WTC11 (cell line): ENCODE data around the gene MARK3. TPM values are rescaled to one million over a fixed set of nuclear protein-coding genes. Genes with fewer than 3 reads are reported as not detected.
A peak's percentile ranks its signal among the peaks of the same experiment; 100 is the strongest.

Source experiments
- ATF3 ChIP-seq: sonication (generic); formaldehyde crosslinking; conservative IDR thresholded peaks from 2 replicates; pipeline ENCODE4 v1.8.1; 2022; ENCODE audit warnings: mild to moderate bottlenecking, missing genetic modification reagents
- CREB1 ChIP-seq: sonication (generic); formaldehyde crosslinking; IDR thresholded peaks from 2 replicates; pipeline ENCODE4 v1.8.0; 2023; ENCODE audit warnings: mild to moderate bottlenecking, missing genetic modification reagents
- CREM ChIP-seq: sonication (generic); formaldehyde crosslinking; IDR thresholded peaks from 2 replicates; pipeline ENCODE4 v1.8.1; 2022; ENCODE audit warnings: mild to moderate bottlenecking, missing genetic modification reagents, moderate library complexity
- CTCF ChIP-seq: fragments of 200-600 bp; IDR thresholded peaks from 2 replicates; pipeline ENCODE4 v1.8.0; 2022; ENCODE audit warnings: antibody characterized with exemption
- E2F4 ChIP-seq: sonication (generic); formaldehyde crosslinking; IDR thresholded peaks from 2 replicates; pipeline ENCODE4 v1.8.1; 2022; ENCODE audit warnings: low read depth, mild to moderate bottlenecking, moderate library complexity, missing genetic modification reagents, borderline replicate concordance
- EMX1 ChIP-seq: fragments of 250-450 bp; sonication (Bioruptor Pico); IDR thresholded peaks from 2 replicates; pipeline ENCODE4 v1.8.0; 2021; ENCODE audit warnings: mild to moderate bottlenecking
- ETV6 ChIP-seq: sonication (generic); formaldehyde crosslinking; IDR thresholded peaks from 2 replicates; pipeline ENCODE4 v1.8.1; 2022; ENCODE audit warnings: mild to moderate bottlenecking, missing genetic modification reagents
- FOXJ3 ChIP-seq: sonication (generic); formaldehyde crosslinking; IDR thresholded peaks from 2 replicates; pipeline ENCODE4 v1.9.0; 2021; ENCODE audit warnings: missing genetic modification reagents, mild to moderate bottlenecking, borderline replicate concordance
- FOXP1 ChIP-seq: sonication (generic); formaldehyde crosslinking; IDR thresholded peaks from 2 replicates; pipeline ENCODE4 v1.8.0; 2022; ENCODE audit warnings: missing genetic modification reagents, mild to moderate bottlenecking, moderate library complexity, borderline replicate concordance
- FOXP4 ChIP-seq: sonication (generic); formaldehyde crosslinking; IDR thresholded peaks from 2 replicates; pipeline ENCODE4 v1.8.0; 2022; ENCODE audit warnings: mild to moderate bottlenecking, missing genetic modification reagents
- HMGA2 ChIP-seq: fragments of 250-450 bp; sonication (Bioruptor Pico); IDR thresholded peaks from 2 replicates; pipeline ENCODE4 v1.4.0; 2021; ENCODE audit warnings: mild to moderate bottlenecking, moderate library complexity
- HMGXB4 ChIP-seq: sonication (generic); formaldehyde crosslinking; IDR thresholded peaks from 2 replicates; pipeline ENCODE4 v1.8.1; 2023; ENCODE audit warnings: mild to moderate bottlenecking, moderate library complexity, missing genetic modification reagents
- JUN ChIP-seq: sonication (generic); formaldehyde crosslinking; IDR thresholded peaks from 2 replicates; pipeline ENCODE4 v1.8.0; 2023; ENCODE audit warnings: mild to moderate bottlenecking, missing genetic modification reagents
- MAX ChIP-seq: sonication (generic); formaldehyde crosslinking; IDR thresholded peaks from 2 replicates; pipeline ENCODE4 v1.8.0; 2022; ENCODE audit warnings: mild to moderate bottlenecking, missing genetic modification reagents
- MYBL2 ChIP-seq: sonication (generic); formaldehyde crosslinking; IDR thresholded peaks from 2 replicates; pipeline ENCODE4 v1.8.1; 2023; ENCODE audit warnings: mild to moderate bottlenecking, moderate library complexity, missing genetic modification reagents
- NFE2L1 ChIP-seq: sonication (generic); formaldehyde crosslinking; IDR thresholded peaks from 2 replicates; pipeline ENCODE4 v1.8.1; 2023; ENCODE audit warnings: missing genetic modification reagents
- PRDM15 ChIP-seq: sonication (generic); formaldehyde crosslinking; IDR thresholded peaks from 2 replicates; pipeline ENCODE4 v1.8.0; 2022; ENCODE audit warnings: missing genetic modification reagents
- ZBTB21 ChIP-seq: sonication (generic); formaldehyde crosslinking; IDR thresholded peaks from 2 replicates; pipeline ENCODE4 v1.8.1; 2023; ENCODE audit warnings: mild to moderate bottlenecking, missing genetic modification reagents, borderline replicate concordance
- ZNF121 ChIP-seq: sonication (generic); formaldehyde crosslinking; IDR thresholded peaks from 2 replicates; pipeline ENCODE4 v1.8.0; 2023; ENCODE audit warnings: missing genetic modification reagents
- ZNF317 ChIP-seq: sonication (generic); formaldehyde crosslinking; IDR thresholded peaks from 2 replicates; pipeline ENCODE4 v1.8.1; 2023; ENCODE audit warnings: low read depth, mild to moderate bottlenecking, moderate library complexity, missing genetic modification reagents, borderline replicate concordance
- ZNF532 ChIP-seq: fragments of 250-450 bp; sonication (Bioruptor Pico); IDR thresholded peaks from 2 replicates; pipeline ENCODE4 v1.9.0; 2021; ENCODE audit warnings: mild to moderate bottlenecking, borderline replicate concordance
- total RNA-seq: library from RNA; stranded (reverse); gene quantifications from 3 replicates; pipeline ENCODE4 v1.2.3, GENCODE V29; 2021

Gene MARK3
- total RNA-seq, 1 experiment from 2014 or later, result 93.7 TPM

- no peak for TF ChIP-seq FOXP4 (CRISPR knock-in tag)
- peak; percentile 30; the same call in 1 of the 2 replicates for TF ChIP-seq CREM (CRISPR knock-in tag)
- TF ChIP-seq FOXJ3, result no peak
- TF ChIP-seq JUN (CRISPR knock-in tag), result no peak
- TF ChIP-seq E2F4 (CRISPR knock-in tag), result peak; percentile 73; the same call in 1 of the 2 replicates
- TF ChIP-seq CREB1 (CRISPR knock-in tag), result no peak
- peak; percentile 54; the same call in 1 of the 2 replicates for TF ChIP-seq NFE2L1 (CRISPR knock-in tag)
- no peak for TF ChIP-seq PRDM15 (CRISPR knock-in tag)
- no peak for TF ChIP-seq ZNF317 (CRISPR knock-in tag)
- TF ChIP-seq FOXP1 (CRISPR knock-in tag), result peak; percentile 64; the same call in 1 of the 2 replicates
- 0 out of 2 replicates have a peak, but pooled peaks have one; percentile 60 for TF ChIP-seq MYBL2 (CRISPR knock-in tag)
- TF ChIP-seq ETV6 (CRISPR knock-in tag), result no peak; the same call in 1 of the 2 replicates
- TF ChIP-seq ZBTB21 (CRISPR knock-in tag), result no peak
- TF ChIP-seq CTCF, result peak; percentile 35; the same call in 1 of the 2 replicates
- TF ChIP-seq HMGXB4, result peak; percentile 52
- TF ChIP-seq HMGA2 (CRISPR knock-in tag), result no peak
- TF ChIP-seq ZNF532 (CRISPR knock-in tag), result no peak
- peak; percentile 61; the same call in 1 of the 2 replicates for TF ChIP-seq MAX
- TF ChIP-seq EMX1 (CRISPR knock-in tag), result no peak
- TF ChIP-seq ATF3 (CRISPR knock-in tag), result no peak
- TF ChIP-seq ZNF121, result no peak
These were observed 135.6 kb downstream of the MARK3 start (continued) for GRCh38 chr14:103520657-103521437.
